GM12878 (cell line): ENCODE data around the gene FRMD5. TPM values are rescaled to one million over a fixed set of nuclear protein-coding genes. Genes with fewer than 3 reads are reported as not detected.

Source experiments
- BCL3 ChIP-seq: IDR thresholded peaks from 2 replicates; pipeline ENCODE4 v1.6.1; 2011; ENCODE audit warnings: borderline replicate concordance, low read depth, mild to moderate bottlenecking, moderate library complexity, low read length; ENCODE audit not compliant: insufficient read depth, poor library complexity, severe bottlenecking
- BMI1 ChIP-seq: fragments of 450-650 bp; IDR thresholded peaks from 2 replicates; pipeline ENCODE4 v1.6.1; 2016; ENCODE audit warnings: mild to moderate bottlenecking, moderate library complexity, borderline replicate concordance
- CHD1 ChIP-seq: IDR thresholded peaks from 2 replicates; pipeline ENCODE4 v1.6.1; 2012; ENCODE audit warnings: low read depth, low read length, improper control_type of control experiment
- CUX1 ChIP-seq: IDR thresholded peaks from 2 replicates; pipeline ENCODE4 v1.6.1; 2012; ENCODE audit warnings: improper control_type of control experiment, low read depth, low read length; ENCODE audit not compliant: insufficient replicate concordance
- HDAC6 ChIP-seq: fragments of 200-600 bp; sonication (generic); IDR thresholded peaks from one replicate; pipeline ENCODE4 v1.8.0; 2017; ENCODE audit warnings: antibody characterized with exemption; ENCODE audit not compliant: unreplicated experiment
- MYC ChIP-seq: IDR thresholded peaks from 2 replicates; pipeline ENCODE4 v1.6.1; 2011; ENCODE audit warnings: mild to moderate bottlenecking, low read length, moderate library complexity, inconsistent platforms; ENCODE audit not compliant: insufficient read depth, insufficient replicate concordance, insufficient read length, severe bottlenecking
- NFYA ChIP-seq: IDR thresholded peaks from 2 replicates; pipeline ENCODE4 v1.6.1; 2011; ENCODE audit warnings: low read depth, mild to moderate bottlenecking, low read length, improper control_type of control experiment, borderline replicate concordance
- POU2F2 ChIP-seq: IDR thresholded peaks from 3 replicates; pipeline ENCODE4 v1.6.1; 2011; ENCODE audit warnings: low read depth, mild to moderate bottlenecking, low read length, borderline replicate concordance
- REST ChIP-seq: IDR thresholded peaks from 2 replicates; pipeline ENCODE4 v1.6.1; 2012; ENCODE audit warnings: mild to moderate bottlenecking, low read depth, low read length
- SMARCA5 ChIP-seq: fragments of 450-650 bp; IDR thresholded peaks from 2 replicates; pipeline ENCODE4 v1.6.1; 2017; ENCODE audit warnings: mild to moderate bottlenecking
- ZBTB33 ChIP-seq: fragments of 450-650 bp; IDR thresholded peaks from 2 replicates; pipeline ENCODE4 v1.6.1; 2017; ENCODE audit warnings: mild to moderate bottlenecking
- polyA plus RNA-seq, 11 experiments: library from polyadenylated mRNA; depleted of rRNA in 4 of 11; unstranded in 6 of 11; stranded (reverse) in 5 of 11; fragments of >200 nt; fragmentation: Nextera tagmentation in 4 of 11; fragmentation: Illumina TruSeq in 1 of 11; extraction: Ambion mirVana in 4 of 11; extraction: Trizol in 1 of 11; gene quantifications; 1 replicate in 1 of 11; 2 replicates in 10 of 11; pipeline versions ENCODE4 v1.2.1 to v1.2.3, GENCODE V29; 2011 to 2016; ENCODE audit warnings: inconsistent platforms in 2 of 11, missing spikeins in 2 of 11, low read depth in 1 of 11
- total RNA-seq, 4 experiments: library from RNA; depleted of rRNA in 3 of 4; stranded (reverse); fragments of >200 nt in 3 of 4; fragmentation: Illumina TruSeq in 1 of 4; extraction: Trizol in 1 of 4; gene quantifications; 2 replicates each; pipeline versions ENCODE4 v1.2.1 to v1.2.3, GENCODE V29; 2013 to 2021
- TF ChIP-seq, protein P1 (sequence below): fragments of 450-650 bp; IDR thresholded peaks from 2 replicates; pipeline ENCODE4 v1.6.1; 2017; ENCODE audit warnings: borderline replicate concordance
- TF ChIP-seq, protein P2 (sequence below): IDR thresholded peaks from 2 replicates; pipeline ENCODE4 v1.6.1; 2012; ENCODE audit warnings: low read length, inconsistent platforms

Gene FRMD5
- total and polyA plus RNA-seq, 10 of the 15 experiments (the other 5 are each of a cell fraction or from before 2014, with no cell fraction given), result 0.26 to 6.4 (median 0.68) TPM; not detected in 1

DNA sequence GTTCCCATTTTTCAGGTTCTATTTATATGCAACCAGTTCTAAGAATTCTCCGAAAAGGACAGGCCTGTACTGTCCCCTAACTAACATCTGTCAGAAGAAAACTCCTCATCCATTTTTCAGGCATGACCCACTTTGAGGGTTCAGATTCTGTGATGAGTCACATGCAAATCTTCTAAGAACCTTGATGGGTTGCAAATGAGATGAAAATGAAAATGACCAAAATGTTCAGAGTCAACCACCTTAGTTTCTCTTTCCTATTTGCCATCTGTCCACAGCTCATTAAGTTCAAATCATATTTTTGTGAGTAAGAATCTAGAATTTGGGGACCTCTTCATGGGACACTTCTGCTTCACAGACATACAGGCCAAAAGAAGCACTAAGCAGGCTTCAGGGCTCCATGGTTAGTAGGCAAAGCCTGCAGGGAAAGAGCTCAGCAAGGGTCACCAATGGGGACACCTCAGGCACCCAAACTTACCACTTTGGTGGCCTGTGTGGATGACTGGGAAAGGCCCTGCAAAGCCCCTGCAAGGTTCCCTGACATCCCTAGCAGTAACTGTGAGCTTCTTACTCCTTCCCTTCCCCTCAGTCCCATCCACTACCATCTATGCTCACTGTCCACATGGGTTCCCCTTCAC lies 246.3 kb downstream of the FRMD5 start (continued):
- TF ChIP-seq REST (no peak), SMARCA5 (no peak), BCL3 (no peak), BMI1 (no peak), HDAC6 (no peak), POU2F2 (peak; percentile 89; the same call in 2 of the 3 replicates), NFYA (no peak), CUX1 (no peak), CHD1 (no peak), MYC (no peak), ZBTB33 (no peak)
- TF ChIP-seq, protein P1, sequence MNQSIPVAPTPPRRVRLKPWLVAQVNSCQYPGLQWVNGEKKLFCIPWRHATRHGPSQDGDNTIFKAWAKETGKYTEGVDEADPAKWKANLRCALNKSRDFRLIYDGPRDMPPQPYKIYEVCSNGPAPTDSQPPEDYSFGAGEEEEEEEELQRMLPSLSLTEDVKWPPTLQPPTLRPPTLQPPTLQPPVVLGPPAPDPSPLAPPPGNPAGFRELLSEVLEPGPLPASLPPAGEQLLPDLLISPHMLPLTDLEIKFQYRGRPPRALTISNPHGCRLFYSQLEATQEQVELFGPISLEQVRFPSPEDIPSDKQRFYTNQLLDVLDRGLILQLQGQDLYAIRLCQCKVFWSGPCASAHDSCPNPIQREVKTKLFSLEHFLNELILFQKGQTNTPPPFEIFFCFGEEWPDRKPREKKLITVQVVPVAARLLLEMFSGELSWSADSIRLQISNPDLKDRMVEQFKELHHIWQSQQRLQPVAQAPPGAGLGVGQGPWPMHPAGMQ, result no peak
- TF ChIP-seq, protein P2, sequence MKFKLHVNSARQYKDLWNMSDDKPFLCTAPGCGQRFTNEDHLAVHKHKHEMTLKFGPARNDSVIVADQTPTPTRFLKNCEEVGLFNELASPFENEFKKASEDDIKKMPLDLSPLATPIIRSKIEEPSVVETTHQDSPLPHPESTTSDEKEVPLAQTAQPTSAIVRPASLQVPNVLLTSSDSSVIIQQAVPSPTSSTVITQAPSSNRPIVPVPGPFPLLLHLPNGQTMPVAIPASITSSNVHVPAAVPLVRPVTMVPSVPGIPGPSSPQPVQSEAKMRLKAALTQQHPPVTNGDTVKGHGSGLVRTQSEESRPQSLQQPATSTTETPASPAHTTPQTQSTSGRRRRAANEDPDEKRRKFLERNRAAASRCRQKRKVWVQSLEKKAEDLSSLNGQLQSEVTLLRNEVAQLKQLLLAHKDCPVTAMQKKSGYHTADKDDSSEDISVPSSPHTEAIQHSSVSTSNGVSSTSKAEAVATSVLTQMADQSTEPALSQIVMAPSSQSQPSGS, result peak; percentile 35; the same call in 1 of the 2 replicates
